ENCODE results near the gene VPREB1.
"Not testable (repeated sequence)": the region's sequence is repeated elsewhere in the genome, so short reads cannot be mapped to it uniquely, and the experiment has no call there.

Gene VPREB1

GRCh38 chr22:22246706-22247105 lies 2.1 kb downstream of the VPREB1 start:
- DNase-seq, result no peak

GRCh38 chr22:22248878-22249277 lies 4.3 kb downstream of the VPREB1 start:
- no peak for DNase-seq

GRCh38 chr22:22250651-22251050 lies 6.1 kb downstream of the VPREB1 start:
- not testable (repeated sequence) for DNase-seq

- DNase-seq, result not testable (repeated sequence)
Observed at GRCh38 chr22:22256133-22256532, 11.5 kb downstream of the VPREB1 start.

- DNase-seq, result not testable (repeated sequence)
Observed at GRCh38 chr22:22258597-22259415, 14.2 kb downstream of the VPREB1 start.

GRCh38 chr22:22260169-22260568 lies 15.6 kb downstream of the VPREB1 start:
- not testable (repeated sequence) for DNase-seq

GRCh38 chr22:22260586-22260985 lies 16.0 kb downstream of the VPREB1 start:
- not testable (repeated sequence) for DNase-seq

- DNase-seq, result not testable (repeated sequence)
Observed at GRCh38 chr22:22262332-22263074, 17.9 kb downstream of the VPREB1 start.

GRCh38 chr22:22263823-22264222 lies 19.2 kb downstream of the VPREB1 start:
- DNase-seq, result not testable (repeated sequence)

- not testable (repeated sequence) for DNase-seq
Observed at GRCh38 chr22:22270036-22270676, 25.6 kb downstream of the VPREB1 start.

- not testable (repeated sequence) for DNase-seq
Observed at GRCh38 chr22:22277423-22277822, 32.8 kb downstream of the VPREB1 start.

GRCh38 chr22:22284962-22285756 lies 40.6 kb downstream of the VPREB1 start:
- not testable (repeated sequence) for DNase-seq

- not testable (repeated sequence) for DNase-seq
Observed at GRCh38 chr22:22286390-22287105, 42.0 kb downstream of the VPREB1 start.

- DNase-seq, result not testable (repeated sequence)
Observed at GRCh38 chr22:22287106-22287626, 42.6 kb downstream of the VPREB1 start.

GRCh38 chr22:22289666-22290065 lies 45.1 kb downstream of the VPREB1 start:
- DNase-seq, result not testable (repeated sequence)

GRCh38 chr22:22291129-22291806 lies 46.7 kb downstream of the VPREB1 start:
- DNase-seq, result not testable (repeated sequence)

- DNase-seq, result not testable (repeated sequence)
Observed at GRCh38 chr22:22292656-22293055, 48.1 kb downstream of the VPREB1 start.

- not testable (repeated sequence) for DNase-seq
Observed at GRCh38 chr22:22293436-22293835, 48.9 kb downstream of the VPREB1 start.

GRCh38 chr22:22294641-22295040 lies 50.1 kb downstream of the VPREB1 start:
- not testable (repeated sequence) for DNase-seq

Data from stimulated activated naive CD4-positive, alpha-beta T cell (primary cell).